Breast epithelium (tissue), 4 donors: ENCODE measurements around the gene KIF9. TPM values are rescaled to one million over a fixed set of nuclear protein-coding genes. Genes with fewer than 3 reads are reported as not detected.
"Not testable (repeated sequence)": the region's sequence is repeated elsewhere in the genome, so short reads cannot be mapped to it uniquely, and the experiment has no call there.

Experiments used
- DNase-seq, 2 donors: peaks; one replicate each; pipeline ENCODE4 v3.0.0-alpha.2; 2019; ENCODE audit warnings: low spot score in 2 of 2
- H3K27ac ChIP-seq, 2 donors: fragments of 200-600 bp; sonication (generic) in 1 of 2; one replicate each; pipeline ENCODE4 v1.5.1; 2016 to 2019; ENCODE audit warnings: mild to moderate bottlenecking in 1 of 2
- H3K27me3 ChIP-seq, 2 donors: fragments of 200-600 bp; sonication (generic) in 1 of 2; one replicate each; pipeline versions ENCODE4 v1.5.1 to v1.6.0; 2017 to 2019; ENCODE audit warnings: control low read depth in 1 of 2, mild to moderate bottlenecking in 1 of 2
- H3K36me3 ChIP-seq: fragments of 200-600 bp; one replicate; pipeline ENCODE4 v1.5.1; 2019
- H3K4me1 ChIP-seq, 2 donors: fragments of 200-600 bp; sonication (generic); one replicate each; pipeline ENCODE4 v1.5.1; 2016 to 2019; ENCODE audit warnings: control low read depth in 1 of 2
- H3K4me3 ChIP-seq, 3 donors: fragments of 200-600 bp; sonication (generic); 1 replicate in 2 of 3; 2 replicates in 1 of 3; pipeline ENCODE4 v1.5.1; 2016 to 2019; ENCODE audit warnings: mild to moderate bottlenecking in 3 of 3, moderate library complexity in 2 of 3
- H3K9me3 ChIP-seq, 2 donors: fragments of 200-600 bp; sonication (generic) in 1 of 2; one replicate each; pipeline ENCODE4 v1.5.1; 2016 to 2019; ENCODE audit warnings: control low read depth in 1 of 2
- POLR2A ChIP-seq: fragments of 450-650 bp; IDR thresholded peaks from one replicate; pipeline ENCODE4 v1.6.1; 2016; ENCODE audit warnings: antibody characterized with exemption, mild to moderate bottlenecking, moderate library complexity
- POLR2AphosphoS5 ChIP-seq, 3 donors: sonication (generic); formaldehyde crosslinking; IDR thresholded peaks; one replicate each; pipeline ENCODE4 v1.6.1; 2017; ENCODE audit warnings: antibody characterized with exemption in 3 of 3
- intact Hi-C: fragments of 100-400 bp; cut with DNase I; formaldehyde crosslinking; loops from one replicate; pipeline ENCODE4 v1.15.1; 2023; ENCODE audit warnings: low total_unique reads
- total RNA-seq, 3 donors: library from RNA; depleted of rRNA; stranded (reverse); fragments of >200 nt; gene quantifications; one replicate each; pipeline ENCODE4 v1.1.0, GENCODE V29; 2016
- TF ChIP-seq, protein P1 (sequence below), 3 donors: fragments of 450-650 bp; IDR thresholded peaks; one replicate each; pipeline ENCODE4 v1.5.1; 2016 to 2017; ENCODE audit warnings: antibody characterized with exemption in 3 of 3, mild to moderate bottlenecking in 3 of 3, moderate library complexity in 3 of 3

The KIF9 gene
- total RNA-seq, 3 donors from 2014 or later, result 4.5 to 10.7 (median 9.5) TPM

GRCh38 chr3:47318916-47319315, 36.3 kb upstream of the KIF9 start:
- no peak for DNase-seq
- H3K27ac ChIP-seq, result no peak overlapping the region
- intact Hi-C loops, result no loop called here
- no peaks in the 10 kb centered on the region for H3K36me3 ChIP-seq
- no peaks in the 10 kb centered on the region for H3K27me3 ChIP-seq
- no peak overlapping the region for H3K4me3 ChIP-seq
- TF ChIP-seq, protein P1, sequence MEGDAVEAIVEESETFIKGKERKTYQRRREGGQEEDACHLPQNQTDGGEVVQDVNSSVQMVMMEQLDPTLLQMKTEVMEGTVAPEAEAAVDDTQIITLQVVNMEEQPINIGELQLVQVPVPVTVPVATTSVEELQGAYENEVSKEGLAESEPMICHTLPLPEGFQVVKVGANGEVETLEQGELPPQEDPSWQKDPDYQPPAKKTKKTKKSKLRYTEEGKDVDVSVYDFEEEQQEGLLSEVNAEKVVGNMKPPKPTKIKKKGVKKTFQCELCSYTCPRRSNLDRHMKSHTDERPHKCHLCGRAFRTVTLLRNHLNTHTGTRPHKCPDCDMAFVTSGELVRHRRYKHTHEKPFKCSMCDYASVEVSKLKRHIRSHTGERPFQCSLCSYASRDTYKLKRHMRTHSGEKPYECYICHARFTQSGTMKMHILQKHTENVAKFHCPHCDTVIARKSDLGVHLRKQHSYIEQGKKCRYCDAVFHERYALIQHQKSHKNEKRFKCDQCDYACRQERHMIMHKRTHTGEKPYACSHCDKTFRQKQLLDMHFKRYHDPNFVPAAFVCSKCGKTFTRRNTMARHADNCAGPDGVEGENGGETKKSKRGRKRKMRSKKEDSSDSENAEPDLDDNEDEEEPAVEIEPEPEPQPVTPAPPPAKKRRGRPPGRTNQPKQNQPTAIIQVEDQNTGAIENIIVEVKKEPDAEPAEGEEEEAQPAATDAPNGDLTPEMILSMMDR (IDR thresholded peaks at IDR 0.05), result no peak
- TF ChIP-seq POLR2AphosphoS5 (IDR thresholded peaks at IDR 0.05) (no peak), POLR2A (no peak)
- H3K9me3 ChIP-seq, result no peaks in the 10 kb centered on the region
- H3K4me1 ChIP-seq, result no peaks in the 10 kb centered on the region

- H3K4me3 ChIP-seq, H3K36me3 ChIP-seq, H3K27me3 ChIP-seq, H3K9me3 ChIP-seq, H3K27ac ChIP-seq, DNase-seq, intact Hi-C loops, H3K4me1 ChIP-seq: not testable (repeated sequence)
Observed at GRCh38 chr3:47316151-47316550, 33.6 kb upstream of the KIF9 start.

DNA sequence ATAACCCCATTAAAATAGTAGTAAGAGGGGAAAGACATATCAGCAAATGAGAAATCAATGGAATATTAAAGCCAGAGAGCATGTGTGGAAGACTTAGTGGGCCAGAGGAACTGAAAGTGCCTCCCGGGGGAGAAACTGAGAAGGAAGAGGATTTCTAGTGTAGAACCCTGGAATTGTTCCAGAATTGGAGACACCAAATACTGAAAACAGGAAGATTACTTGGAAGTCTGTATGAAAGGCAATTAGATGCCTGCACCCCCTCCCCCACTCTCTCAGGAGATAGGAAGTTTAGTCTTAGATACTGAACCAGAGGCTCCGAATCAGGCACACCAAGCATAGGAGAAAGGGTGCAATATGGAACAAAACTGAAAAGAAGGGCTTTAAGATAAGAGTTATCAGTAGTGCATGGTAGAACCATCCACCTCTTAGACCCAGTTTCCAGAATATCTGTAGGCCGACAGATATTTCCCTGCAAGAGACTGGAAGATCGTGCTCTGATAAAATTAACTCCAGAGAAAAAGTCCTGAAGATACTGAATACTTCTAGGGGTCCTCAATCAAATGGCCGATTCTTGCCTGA, 32.6 kb upstream of the KIF9 start:
- H3K9me3 ChIP-seq, result no peaks in the 10 kb centered on the region
- H3K27ac ChIP-seq, result no peak overlapping the region
- no peaks in the 10 kb centered on the region for H3K27me3 ChIP-seq
- no peak overlapping the region for H3K4me3 ChIP-seq
- intact Hi-C loops, result no loop called here
- DNase-seq, result no peak
- no peaks in the 10 kb centered on the region for H3K4me1 ChIP-seq
- TF ChIP-seq, protein P1 (IDR thresholded peaks at IDR 0.05), result no peak
- TF ChIP-seq POLR2A (no peak), POLR2AphosphoS5 (IDR thresholded peaks at IDR 0.05) (no peak)
- no peaks in the 10 kb centered on the region for H3K36me3 ChIP-seq

GRCh38 chr3:47314056-47314764, 31.6 kb upstream of the KIF9 start:
- H3K4me1 ChIP-seq, result no peaks in the 10 kb centered on the region
- H3K36me3 ChIP-seq, result no peaks in the 10 kb centered on the region
- intact Hi-C loops, result no loop called here
- H3K27ac ChIP-seq, result no peak overlapping the region
- no peaks in the 10 kb centered on the region for H3K27me3 ChIP-seq
- no peaks in the 10 kb centered on the region for H3K9me3 ChIP-seq
- no peak overlapping the region for H3K4me3 ChIP-seq
- no peak for DNase-seq
- TF ChIP-seq POLR2AphosphoS5 (IDR thresholded peaks at IDR 0.05), result no peak
- no peak for TF ChIP-seq POLR2A

- H3K4me3 ChIP-seq, result no peak overlapping the region
- H3K4me1 ChIP-seq, result no peaks in the 10 kb centered on the region
- H3K27me3 ChIP-seq, result no peaks in the 10 kb centered on the region
- no peak for DNase-seq
- H3K9me3 ChIP-seq, result no peaks in the 10 kb centered on the region
- intact Hi-C loops, result no loop called here
- no peak for TF ChIP-seq POLR2A
- no peak for TF ChIP-seq POLR2AphosphoS5 (IDR thresholded peaks at IDR 0.05)
- TF ChIP-seq, protein P1 (IDR thresholded peaks at IDR 0.05), result no peak
- H3K27ac ChIP-seq, result no peak overlapping the region
- H3K36me3 ChIP-seq, result no peaks in the 10 kb centered on the region
Observed at GRCh38 chr3:47313341-47314055, 30.9 kb upstream of the KIF9 start.

DNA sequence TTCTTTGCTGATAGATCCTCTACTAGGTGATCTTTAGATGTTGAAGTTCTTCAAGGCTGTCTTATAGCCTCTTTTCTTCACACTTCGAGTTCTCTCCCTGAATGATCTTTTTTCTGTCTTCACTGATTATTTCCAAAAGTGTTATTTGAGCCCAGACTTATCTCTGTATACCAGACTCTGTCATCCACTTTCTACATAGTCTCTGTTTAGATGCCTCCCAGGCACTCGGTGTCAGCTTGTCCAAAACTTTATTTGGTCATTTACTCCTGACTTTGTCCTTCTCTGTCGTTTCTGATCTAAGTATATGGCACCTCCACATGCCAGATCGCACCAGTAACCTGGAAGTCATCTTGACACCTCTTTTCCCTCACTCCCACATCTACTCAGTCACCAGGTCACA, 27.8 kb upstream of the KIF9 start:
- Histone ChIP-seq H3K27me3 (no peaks in the 10 kb centered on the region), H3K27ac (no peak overlapping the region), H3K36me3 (no peaks in the 10 kb centered on the region), H3K4me3 (no peak overlapping the region), H3K4me1 (no peaks in the 10 kb centered on the region), H3K9me3 (no peaks in the 10 kb centered on the region)
- no peak for DNase-seq
- no peak for TF ChIP-seq POLR2AphosphoS5 (IDR thresholded peaks at IDR 0.05)
- TF ChIP-seq, protein P1 (IDR thresholded peaks at IDR 0.05), result no peak
- no peak for TF ChIP-seq POLR2A
- intact Hi-C loops, result no loop called here

DNA sequence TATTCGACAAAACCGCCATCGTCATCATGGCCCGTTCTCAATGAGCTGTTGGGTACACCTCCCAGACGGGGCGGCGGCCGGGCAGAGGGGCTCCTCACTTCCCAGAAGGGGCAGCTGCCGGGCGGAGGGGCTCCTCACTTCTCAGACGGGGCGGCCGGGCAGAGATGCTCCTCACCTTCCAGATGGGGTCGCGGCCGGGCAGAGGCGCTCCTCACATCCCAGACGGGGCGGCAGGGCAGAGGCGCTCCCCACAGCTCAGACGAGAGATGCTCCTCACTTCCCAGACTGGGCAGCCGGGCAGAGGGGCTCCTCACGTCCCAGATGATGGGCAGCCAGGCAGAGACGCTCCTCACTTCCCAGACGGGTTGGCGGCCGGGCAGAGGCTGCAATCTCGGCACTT, 26.6 kb upstream of the KIF9 start:
- DNase-seq, H3K36me3 ChIP-seq, H3K27ac ChIP-seq, H3K4me3 ChIP-seq, H3K4me1 ChIP-seq, H3K27me3 ChIP-seq, intact Hi-C loops, H3K9me3 ChIP-seq: not testable (repeated sequence)
